H1 (cell line): ENCODE results near the gene CORO1C. TPM values are rescaled to one million over a fixed set of nuclear protein-coding genes. Genes with fewer than 3 reads are reported as not detected.

Experiments used
- CTCF ChIA-PET: fragments of 300-600 bp; sonication (Branson Sonifier 250); formaldehyde crosslinking; loops from one replicate; lab custom pipeline; 2021; ENCODE audit not compliant: partially characterized antibody; lab: Charles Lee
- POLR2A ChIA-PET: fragments of 300-600 bp; sonication (Branson Sonifier 250); formaldehyde crosslinking; loops from one replicate; lab custom pipeline; 2021; ENCODE audit warnings: inconsistent platforms; ENCODE audit not compliant: partially characterized antibody; lab: Charles Lee
- DNase-seq, 2 experiments: peaks; one replicate each; pipeline versions ENCODE4 v3.0.0 to v3.0.0-alpha.2; 2010 to 2022; ENCODE audit warnings: low spot score in 2 of 2, low read depth in 1 of 2, mixed read lengths in 1 of 2
- FAIRE-seq: peaks from 2 replicates; lab custom pipeline; 2011; peaks lifted over from hg19 to GRCh38; lab: Jason Lieb, UNC
- H2AFZ ChIP-seq: 2 replicates; pipeline ENCODE4 v1.8.1; 2012; ENCODE audit warnings: low read length, inconsistent platforms
- H2AK5ac ChIP-seq: 2 replicates; pipeline ENCODE4 v1.6.1; 2013; ENCODE audit warnings: low read depth, low read length
- H2BK120ac ChIP-seq: replicated peaks from 2 replicates; pipeline ENCODE3; 2013; ENCODE audit warnings: low read depth, low read length, inconsistent platforms
- H2BK12ac ChIP-seq: 2 replicates; pipeline ENCODE4 v1.6.1; 2013; ENCODE audit warnings: low read depth, low read length
- H2BK15ac ChIP-seq: 2 replicates; pipeline ENCODE4 v1.6.1; 2013; ENCODE audit warnings: low read length
- H2BK20ac ChIP-seq: 2 replicates; pipeline ENCODE4 v1.6.1; 2013; ENCODE audit warnings: low read length
- H2BK5ac ChIP-seq: 2 replicates; pipeline ENCODE4 v1.6.1; 2013; ENCODE audit warnings: low read depth, low read length
- H3K14ac ChIP-seq: 2 replicates; pipeline ENCODE4 v1.6.1; 2013; ENCODE audit warnings: inconsistent platforms; ENCODE audit not compliant: insufficient read length
- H3K18ac ChIP-seq: 2 replicates; pipeline ENCODE4 v1.6.1; 2013; ENCODE audit warnings: low read length; ENCODE audit errors: extremely low read depth
- H3K23ac ChIP-seq: 2 replicates; pipeline ENCODE4 v1.6.1; 2013; ENCODE audit warnings: inconsistent platforms; ENCODE audit not compliant: insufficient read length
- H3K23me2 ChIP-seq: 2 replicates; pipeline ENCODE4 v1.6.1; 2013; ENCODE audit warnings: low read depth, low read length
- H3K27ac ChIP-seq: 2 replicates; pipeline ENCODE4 v1.6.1; 2011; ENCODE audit warnings: low read depth, low read length, inconsistent platforms
- H3K27me3 ChIP-seq, 4 experiments: replicated peaks in 1 of 4; 1 replicate in 1 of 4; 2 replicates in 3 of 4; pipeline versions ENCODE4 v1.6.1 to v1.8.1; 2011 to 2013; ENCODE audit warnings: low read length in 3 of 4, mild to moderate bottlenecking in 3 of 4, inconsistent platforms in 2 of 4, mixed read lengths in 2 of 4, moderate library complexity in 1 of 4; ENCODE audit not compliant: control insufficient read depth in 3 of 4, insufficient read depth in 3 of 4; ENCODE audit errors: extremely low read depth in 1 of 4
- H3K36me3 ChIP-seq, 4 experiments: 2 replicates each; pipeline versions ENCODE4 v1.6.1 to v1.8.1; 2011 to 2013; ENCODE audit warnings: mild to moderate bottlenecking in 4 of 4, low read length in 3 of 4, moderate library complexity in 2 of 4, control low read depth in 1 of 4, inconsistent platforms in 1 of 4; ENCODE audit not compliant: insufficient read depth in 4 of 4, control insufficient read depth in 2 of 4
- H3K4ac ChIP-seq: replicated peaks from 2 replicates; pipeline ENCODE3; 2013; ENCODE audit warnings: low read length, low read depth, mixed read lengths, inconsistent platforms; ENCODE audit not compliant: insufficient read length
- H3K4me1 ChIP-seq, 4 experiments: replicated peaks in 1 of 4; 1 replicate in 1 of 4; 2 replicates in 3 of 4; pipeline versions ENCODE4 v1.6.1 to v1.8.1; 2011 to 2013; ENCODE audit warnings: low read length in 3 of 4, inconsistent platforms in 2 of 4, mixed read lengths in 1 of 4; ENCODE audit not compliant: insufficient read depth in 4 of 4, control insufficient read depth in 3 of 4
- H3K4me2 ChIP-seq, 2 experiments: 2 replicates each; pipeline versions ENCODE4 v1.6.1 to v1.8.1; 2011 to 2013; ENCODE audit warnings: low read depth in 2 of 2, low read length in 2 of 2, control low read depth in 1 of 2, inconsistent platforms in 1 of 2, mild to moderate bottlenecking in 1 of 2; ENCODE audit not compliant: insufficient read depth in 1 of 2
- H3K4me3 ChIP-seq, 4 experiments: fragments of 200-600, 300-600 bp in 1 of 4; sonication (generic), shearing (Covaris generic), sonication (Bioruptor Twin) in 1 of 4; 2 replicates each; pipeline versions ENCODE4 v1.5.1 to v1.8.1; 2011 to 2016; ENCODE audit warnings: low read length in 4 of 4, low read depth in 3 of 4, control low read depth in 2 of 4, inconsistent platforms in 2 of 4, mild to moderate bottlenecking in 2 of 4, mixed read lengths in 1 of 4, moderate library complexity in 1 of 4; ENCODE audit not compliant: insufficient read depth in 2 of 4; ENCODE audit errors: extremely low read depth in 1 of 4
- H3K56ac ChIP-seq: replicated peaks from 2 replicates; pipeline ENCODE3; 2013; ENCODE audit warnings: low read depth, mild to moderate bottlenecking, mixed read lengths, low read length, inconsistent platforms; ENCODE audit not compliant: insufficient read length
- H3K79me1 ChIP-seq: 2 replicates; pipeline ENCODE4 v1.6.1; 2013; ENCODE audit warnings: low read depth, low read length, control low read depth
- H3K79me2 ChIP-seq, 2 experiments: 2 replicates each; pipeline versions ENCODE4 v1.6.1 to v1.8.1; 2012 to 2013; ENCODE audit warnings: low read length in 2 of 2, mild to moderate bottlenecking in 2 of 2, inconsistent platforms in 1 of 2; ENCODE audit not compliant: insufficient read depth in 2 of 2, control insufficient read depth in 1 of 2
- H3K9ac ChIP-seq, 4 experiments: replicated peaks in 1 of 4; 1 replicate in 1 of 4; 2 replicates in 3 of 4; pipeline versions ENCODE4 v1.6.1 to v1.8.1; 2011 to 2013; ENCODE audit warnings: low read depth in 3 of 4, low read length in 3 of 4, control low read depth in 2 of 4, mild to moderate bottlenecking in 2 of 4, moderate library complexity in 2 of 4, inconsistent platforms in 1 of 4; ENCODE audit errors: extremely low read depth in 1 of 4
- H3K9me3 ChIP-seq, 2 experiments: 2 replicates each; pipeline versions ENCODE4 v1.6.1 to v1.8.1; 2012 to 2013; ENCODE audit warnings: mild to moderate bottlenecking in 2 of 2, moderate library complexity in 2 of 2, control low read depth in 1 of 2, inconsistent platforms in 1 of 2, low read depth in 1 of 2, low read length in 1 of 2, mixed read lengths in 1 of 2; ENCODE audit not compliant: insufficient read depth in 2 of 2
- H4K20me1 ChIP-seq, 2 experiments: replicated peaks in 1 of 2; 2 replicates each; pipeline versions ENCODE3 to v1.8.1; 2011 to 2013; ENCODE audit warnings: inconsistent platforms in 2 of 2, low read length in 2 of 2, mild to moderate bottlenecking in 1 of 2; ENCODE audit not compliant: insufficient read depth in 2 of 2, control insufficient read depth in 1 of 2
- H4K5ac ChIP-seq: 2 replicates; pipeline ENCODE4 v1.6.1; 2013; ENCODE audit warnings: low read length, low read depth, mixed read lengths, inconsistent platforms; ENCODE audit not compliant: insufficient read length
- H4K8ac ChIP-seq: 2 replicates; pipeline ENCODE4 v1.8.0; 2013; ENCODE audit warnings: mild to moderate bottlenecking, moderate library complexity, low read length, inconsistent platforms; ENCODE audit not compliant: insufficient read depth; ENCODE audit errors: extremely low read depth
- H4K91ac ChIP-seq: replicated peaks from 2 replicates; pipeline ENCODE3; 2013; ENCODE audit warnings: low read length, mixed read lengths, inconsistent platforms; ENCODE audit not compliant: insufficient read length
- CBX8 ChIP-seq: fragments of 300-800, 300-1000 bp; sonication (generic); IDR thresholded peaks from 2 replicates; pipeline ENCODE4 v1.7.1; 2016; ENCODE audit warnings: low read depth, low read length, borderline replicate concordance
- CTBP2 ChIP-seq: IDR thresholded peaks from 2 replicates; pipeline ENCODE4 v1.7.0; 2011; ENCODE audit warnings: borderline replicate concordance, mild to moderate bottlenecking, moderate library complexity, mixed read lengths, low read length; ENCODE audit not compliant: insufficient read depth, insufficient read length
- EGR1 ChIP-seq: IDR thresholded peaks from 2 replicates; pipeline ENCODE4 v1.6.1; 2011; ENCODE audit warnings: low read depth, low read length, borderline replicate concordance
- FOSL1 ChIP-seq: IDR thresholded peaks from 2 replicates; pipeline ENCODE4 v1.6.1; 2011; ENCODE audit warnings: mild to moderate bottlenecking, low read depth, low read length, moderate library complexity; ENCODE audit not compliant: insufficient read depth
- GABPA ChIP-seq: IDR thresholded peaks from 2 replicates; pipeline ENCODE4 v1.6.1; 2011; ENCODE audit warnings: mild to moderate bottlenecking, low read length, moderate library complexity, borderline replicate concordance; ENCODE audit not compliant: insufficient read depth
- GTF2F1 ChIP-seq: IDR thresholded peaks from 2 replicates; pipeline ENCODE4 v1.6.1; 2012; ENCODE audit warnings: low read depth, low read length, improper control_type of control experiment, borderline replicate concordance
- TCF12 ChIP-seq: IDR thresholded peaks from 2 replicates; pipeline ENCODE4 v1.6.1; 2011; ENCODE audit warnings: low read depth, mild to moderate bottlenecking, low read length
- WGBS, 2 experiments: shearing (Covaris generic) in 1 of 2; methylation state at CpG; one replicate each; pipeline versions ENCODE4 v1.1.6 to v1.1.7; 2013 to 2015; ENCODE audit warnings: low lambda C conversion rate in 2 of 2, mixed read lengths in 2 of 2, inconsistent platforms in 1 of 2, low coverage in 1 of 2, missing lambda C conversion rate in 1 of 2; ENCODE audit not compliant: insufficient replicate concordance in 2 of 2, insufficient coverage in 1 of 2, insufficient read length in 1 of 2; ENCODE audit errors: extremely low coverage in 1 of 2, missing lambda C conversion rate in 1 of 2; 5-methylcytosine and 5-hydroxymethylcytosine counted together
- polyA plus RNA-seq, 7 experiments: library from polyadenylated mRNA; depleted of rRNA in 3 of 7; stranded (reverse) in 5 of 7; unstranded in 2 of 7; fragments of >200 nt in 5 of 7; fragments of 200-250 nt in 2 of 7; gene quantifications; 1 replicate in 5 of 7; 2 replicates in 1 of 7; 4 replicates in 1 of 7; pipeline versions ENCODE4 v1.2.1 to v1.2.3, GENCODE V29; 2011 to 2013; ENCODE audit warnings: missing spikeins in 2 of 7, mixed read lengths in 2 of 7
- total RNA-seq: library from RNA; stranded (reverse); fragmentation: NEBNext Ultra II Directional; extraction: Animal tissue kit (Norgen Biotek cat#: 25700); gene quantifications from 2 replicates; pipeline ENCODE4 v1.2.1, GENCODE V29; 2021

The CORO1C gene
- total and polyA plus RNA-seq, 2 of the 8 experiments (the other 6 are each of a cell fraction or from before 2014, with no cell fraction given): 72.7 to 120 TPM

GRCh38 chr12:108597559-108598471, 133.5 kb downstream of the CORO1C start, which contains the start of gene TMEM119:
TSS of gene TMEM119 (minus strand) at chr12:108598084. CDS start at chr12:108592383, 5,701 bp downstream.
- Histone ChIP-seq H2AK5ac (no peak within 1 kb of the TSS), H2BK5ac (peak within 1 kb of the TSS; percentile 20; the same call in 1 of the 2 replicates), H3K23ac (no peak within 1 kb of the TSS), H4K5ac (no peak within 1 kb of the TSS), H2BK15ac (peak within 1 kb of the TSS; percentile 81), H3K36me3 (no peaks in the 10 kb centered on the region), H2BK20ac (no peak within 1 kb of the TSS), H3K23me2 (peaks cover 7% of the 10 kb centered on the region; the same call in 1 of the 2 replicates), H4K20me1 (peaks cover 0 to 8% of the 10 kb centered on the region in 2 experiments), H3K79me2 (no peaks in the 10 kb centered on the region), H3K4me1 (peaks cover 0 to 14% (median 0%) of the 10 kb centered on the region in 4 experiments; a peak in 3 of 7 replicates), H4K91ac (peak within 1 kb of the TSS; percentile 52), H3K56ac (no peak within 1 kb of the TSS), H4K8ac (0 out of 2 replicates have a peak within 1 kb of the TSS, but pooled peaks have one; percentile 38), H3K27ac (no peak within 1 kb of the TSS), H3K4ac (no peak within 1 kb of the TSS), H2BK12ac (peak within 1 kb of the TSS; percentile 46; the same call in 1 of the 2 replicates), H3K14ac (no peak within 1 kb of the TSS)
- ChIA-PET POLR2A (interaction anchor here (1.0 to 1.8 kb wide), 5 partner anchors 9 to 133 kb away, joined by 3 to 4 read pairs (median 4); partner anchors contain the start of gene ISCU), CTCF (interaction anchor here (0.7 to 3.1 kb wide), 10 partner anchors 9 to 156 kb away, joined by 3 to 11 read pairs (median 3); partner anchors contain the start of gene ISCU)
- FAIRE-seq (no peak), DNase-seq (no peak)
- 91% methylated on average over 10 of the region's 27 CpGs; no CpG with 5 or more reads in 1 of the 2 experiments for WGBS, 2 experiments
- no peak for TF ChIP-seq TCF12
- TF ChIP-seq GABPA: no peak
- TF ChIP-seq CTBP2: no peak
- no peak for TF ChIP-seq GTF2F1
- no peak for TF ChIP-seq CBX8
- no peak for TF ChIP-seq FOSL1
- TF ChIP-seq EGR1: no peak
- TF ChIP-seq, all 59 proteins: peak for 0
- Histone ChIP-seq H3K4me3 (no peak within 1 kb of the TSS), H3K27me3 (no peaks in the 10 kb centered on the region; a peak in 1 of 7 replicates), H3K4me2 (no peak within 1 kb of the TSS; a peak in 1 of 4 replicates), H3K79me1 (no peaks in the 10 kb centered on the region; the same call in 1 of the 2 replicates), H2AFZ (peak within 1 kb of the TSS; percentile 68; the same call in 1 of the 2 replicates), H2BK120ac (no peak within 1 kb of the TSS), H3K9ac (no peak within 1 kb of the TSS), H3K18ac (peak within 1 kb of the TSS; percentile 51; the same call in 1 of the 2 replicates), H3K9me3 (no peaks in the 10 kb centered on the region)
